DMS53 (cell line): ENCODE measurements around the gene FOXD1.
"Not testable (repeated sequence)": the region's sequence is repeated elsewhere in the genome, so short reads cannot be mapped to it uniquely, and the experiment has no call there.

Source experiments
- DNase-seq: peaks from one replicate; lab custom pipeline; 2025; lab: John Stamatoyannopoulos, UW

FOXD1 gene

GRCh38 chr5:73460133-73460532, 11.6 kb upstream of the FOXD1 start:
- DNase-seq, result no peak

GRCh38 chr5:73459366-73459765, 10.8 kb upstream of the FOXD1 start:
- no peak for DNase-seq

- DNase-seq, result not testable (repeated sequence)
Observed at GRCh38 chr5:73456462-73456861, 7.9 kb upstream of the FOXD1 start.

GRCh38 chr5:73454379-73455036, 5.9 kb upstream of the FOXD1 start:
- DNase-seq, result peak; percentile 99

- DNase-seq, result no peak
Observed at GRCh38 chr5:73452215-73452614, 3.6 kb upstream of the FOXD1 start.

GRCh38 chr5:73451224-73452130, 2.9 kb upstream of the FOXD1 start:
- peak; percentile 86 for DNase-seq

- peak; percentile 51 for DNase-seq
Observed at GRCh38 chr5:73450672-73451223, 2.2 kb upstream of the FOXD1 start.

- peak; percentile 39 for DNase-seq
Observed at GRCh38 chr5:73450137-73450536, 1.6 kb upstream of the FOXD1 start.

- peak; percentile 87 for DNase-seq
Observed at GRCh38 chr5:73447530-73448462, 781 bp downstream of the FOXD1 start.

- peak; percentile 70 for DNase-seq
Observed at GRCh38 chr5:73446631-73447529, 1.7 kb downstream of the FOXD1 start.

- DNase-seq, result no peak
Observed at GRCh38 chr5:73445665-73446630, 2.6 kb downstream of the FOXD1 start.

GRCh38 chr5:73444499-73445438, 3.8 kb downstream of the FOXD1 start:
- DNase-seq, result peak; percentile 52

GRCh38 chr5:73443829-73444498, 4.6 kb downstream of the FOXD1 start:
- peak; percentile 58 for DNase-seq

GRCh38 chr5:73442996-73443627, 5.5 kb downstream of the FOXD1 start:
- peak; percentile 7 for DNase-seq

GRCh38 chr5:73442231-73442811, 6.3 kb downstream of the FOXD1 start:
- no peak for DNase-seq

GRCh38 chr5:73441378-73441777, 7.2 kb downstream of the FOXD1 start:
- no peak for DNase-seq

- no peak for DNase-seq
Observed at GRCh38 chr5:73440262-73440661, 8.3 kb downstream of the FOXD1 start.
